AG09309 (cell line): ENCODE measurements around the gene ZNF594.
A peak's percentile ranks its signal among the peaks of the same experiment; 100 is the strongest.

Source experiments
- DNase-seq: peaks from one replicate; pipeline ENCODE4 v3.0.0-alpha.2; 2010; ENCODE audit warnings: low read depth
- H3K4me3 ChIP-seq: 2 replicates; pipeline ENCODE4 v1.5.1; 2011; ENCODE audit warnings: mild to moderate bottlenecking, low read depth, low read length, moderate library complexity; ENCODE audit not compliant: control insufficient read depth
- CTCF ChIP-seq: IDR thresholded peaks from 2 replicates; pipeline ENCODE4 v1.5.1; 2011; ENCODE audit warnings: mild to moderate bottlenecking, low read depth, low read length, inconsistent platforms; ENCODE audit not compliant: insufficient read depth, control insufficient read depth; ENCODE audit errors: missing control alignments

ZNF594 gene

GRCh38 chr17:5198472-5198871 lies 6.8 kb upstream of the ZNF594 start:
- no peak for DNase-seq
- no peak for TF ChIP-seq CTCF
- H3K4me3 ChIP-seq, result no peak overlapping the region

- no peak for TF ChIP-seq CTCF
- H3K4me3 ChIP-seq, result no peak overlapping the region
- peak; percentile 55 for DNase-seq
These were observed 2.7 kb upstream of the ZNF594 start for GRCh38 chr17:5194346-5194745.

DNA sequence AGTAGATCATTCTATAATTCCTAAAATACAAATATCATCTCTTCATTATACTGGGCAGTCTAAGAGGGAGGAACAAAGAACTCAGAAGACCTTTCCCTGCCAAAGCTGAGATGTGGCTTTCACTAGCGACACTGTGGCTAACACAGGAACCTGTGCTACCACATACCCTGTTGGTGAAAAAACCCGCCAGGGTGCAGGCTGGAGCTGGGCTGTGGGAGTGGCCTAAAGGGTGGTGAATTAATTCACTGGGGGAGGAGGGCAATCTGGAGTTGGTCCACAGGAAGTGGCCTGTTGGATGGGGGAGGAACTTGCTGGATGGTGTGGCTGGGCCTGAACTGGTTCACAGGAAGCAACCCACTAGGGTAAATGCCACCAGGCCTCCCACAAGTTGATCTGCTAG lies 7.4 kb downstream of the ZNF594 start:
- DNase-seq, result no peak
- no peak overlapping the region for H3K4me3 ChIP-seq
- TF ChIP-seq CTCF, result no peak

DNA sequence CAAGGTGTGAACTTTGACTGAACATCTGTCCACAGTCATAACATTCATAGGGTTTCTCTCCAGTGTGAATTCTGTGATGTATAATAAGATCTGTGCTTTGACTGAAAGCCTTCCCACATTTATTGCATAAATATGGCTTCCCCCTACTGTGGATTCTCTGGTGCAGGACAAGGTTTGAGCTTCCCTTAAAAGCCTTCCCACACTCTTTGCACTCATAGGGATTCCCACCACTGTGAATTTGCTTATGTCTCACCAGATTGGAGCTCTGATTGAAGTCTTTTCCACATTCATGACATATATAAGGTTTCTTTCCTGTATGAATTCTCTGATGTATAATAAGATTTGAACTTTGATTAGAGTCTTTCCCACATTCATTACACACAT lies 8.3 kb downstream of the ZNF594 start:
- no peak for DNase-seq
- H3K4me3 ChIP-seq, result no peak overlapping the region
- no peak for TF ChIP-seq CTCF

DNA sequence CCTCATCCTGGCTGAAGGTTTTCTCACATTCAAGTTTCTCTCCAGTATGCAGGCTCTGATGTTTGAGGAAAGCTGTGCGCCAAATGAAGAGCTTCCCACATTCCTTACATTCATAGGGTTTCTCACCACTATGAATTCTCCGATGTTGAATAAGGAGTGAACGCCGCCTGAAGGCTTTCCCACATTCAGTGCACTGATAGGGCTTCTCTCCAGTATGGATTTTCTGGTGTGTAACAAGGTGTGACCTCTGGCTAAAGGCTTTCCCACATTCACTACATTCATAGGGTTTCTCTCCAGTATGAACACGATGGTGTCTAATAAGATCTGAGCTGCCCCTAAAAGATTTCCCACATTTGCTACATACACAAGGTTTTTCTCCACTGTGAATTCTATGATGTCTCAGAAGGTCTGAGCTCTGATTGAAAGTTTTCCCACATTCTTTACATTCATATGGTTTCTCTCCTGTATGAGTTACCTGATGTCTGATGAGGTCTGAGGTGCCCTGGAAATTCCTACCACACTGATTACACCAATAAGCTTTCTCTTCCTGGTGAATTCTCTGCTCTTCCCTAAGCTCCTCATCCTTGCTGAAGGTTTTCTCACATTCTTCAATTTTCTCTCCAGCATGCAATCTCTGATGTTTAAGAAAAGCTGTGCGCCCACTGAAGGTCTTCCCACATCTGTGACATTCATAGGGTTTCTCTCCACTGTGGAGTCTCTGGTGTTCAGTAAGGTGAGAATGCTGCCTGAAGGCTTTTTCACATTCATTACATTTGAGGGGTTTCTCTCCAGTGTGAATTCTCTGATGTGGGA lies 8.9 kb downstream of the ZNF594 start:
- DNase-seq, result no peak
- TF ChIP-seq CTCF, result no peak
- no peak overlapping the region for H3K4me3 ChIP-seq

DNA sequence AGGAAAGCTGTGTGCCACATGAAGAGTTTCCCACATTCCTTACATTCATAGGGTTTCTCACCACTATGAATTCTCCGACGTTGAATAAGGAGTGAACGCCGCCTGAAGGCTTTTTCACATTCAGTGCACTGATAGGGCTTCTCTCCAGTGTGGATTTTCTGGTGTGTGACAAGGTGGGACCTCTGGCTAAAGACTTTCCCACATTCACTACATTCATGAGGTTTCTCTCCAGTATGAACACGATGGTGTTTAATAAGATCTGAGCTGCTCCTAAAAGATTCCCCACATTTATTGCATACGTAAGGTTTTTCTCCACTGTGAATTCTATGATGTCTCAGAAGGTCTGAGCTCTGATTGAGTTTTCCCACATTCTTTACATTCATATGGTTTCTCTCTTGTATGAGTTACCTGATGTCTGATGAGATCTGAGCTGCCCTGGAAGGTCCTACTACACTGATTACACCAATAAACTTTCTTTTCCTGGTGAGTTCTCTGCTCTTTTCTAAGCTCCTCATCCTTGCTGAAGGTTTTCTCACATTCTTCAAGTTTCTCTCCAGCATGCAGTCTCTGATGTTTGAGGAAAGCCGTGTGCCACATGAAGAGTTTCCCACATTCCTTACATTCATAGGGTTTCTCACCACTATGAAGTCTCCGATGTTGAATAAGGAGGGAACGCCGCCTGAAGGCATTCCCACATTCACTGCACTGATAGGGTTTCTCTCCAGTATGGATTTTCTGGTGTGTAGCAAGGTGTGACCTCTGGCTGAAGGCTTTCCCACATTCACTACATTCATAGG lies 10.0 kb downstream of the ZNF594 start:
- no peak for TF ChIP-seq CTCF

More for the DNA sequence above, 10.0 kb downstream of the ZNF594 start:
- no peak for DNase-seq
- H3K4me3 ChIP-seq, result no peak overlapping the region
